D341Med (cell line): ENCODE data around the gene EEFSEC.
A peak's percentile ranks its signal among the peaks of the same experiment; 100 is the strongest.

Experiments
- DNase-seq: peaks from one replicate; pipeline ENCODE4 v3.0.0; 2012; ENCODE audit warnings: low spot score

The EEFSEC gene

GRCh38 chr3:128271536-128272332, 118.5 kb downstream of the EEFSEC start:
- DNase-seq = no peak

- no peak for DNase-seq
Measured at GRCh38 chr3:128273109-128273840, 120.0 kb downstream of the EEFSEC start.

- peak; percentile 14 for DNase-seq
Measured at GRCh38 chr3:128273841-128274573, 120.7 kb downstream of the EEFSEC start.

- no peak for DNase-seq
Measured at GRCh38 chr3:128274837-128275236, 121.6 kb downstream of the EEFSEC start.

- no peak for DNase-seq
Measured at GRCh38 chr3:128275316-128276145, 122.2 kb downstream of the EEFSEC start.

GRCh38 chr3:128276146-128276435, 122.8 kb downstream of the EEFSEC start:
- DNase-seq = no peak

GRCh38 chr3:128276577-128277183, 123.4 kb downstream of the EEFSEC start:
- no peak for DNase-seq

- no peak for DNase-seq
Measured at GRCh38 chr3:128277378-128278069, 124.2 kb downstream of the EEFSEC start.

- DNase-seq = no peak
Measured at GRCh38 chr3:128278130-128278529, 124.8 kb downstream of the EEFSEC start.

- DNase-seq = no peak
Measured at GRCh38 chr3:128278761-128279600, 125.7 kb downstream of the EEFSEC start.

- DNase-seq = no peak
Measured at GRCh38 chr3:128279601-128279880, 126.3 kb downstream of the EEFSEC start.

GRCh38 chr3:128280481-128281052, 127.3 kb downstream of the EEFSEC start:
- no peak for DNase-seq

- DNase-seq = no peak
Measured at GRCh38 chr3:128281056-128281455, 127.8 kb downstream of the EEFSEC start.

GRCh38 chr3:128281461-128282367, 128.4 kb downstream of the EEFSEC start:
- no peak for DNase-seq

- DNase-seq = peak; percentile 8
Measured at GRCh38 chr3:128282380-128283196, 129.3 kb downstream of the EEFSEC start.

- no peak for DNase-seq
Measured at GRCh38 chr3:128283421-128283820, 130.1 kb downstream of the EEFSEC start.

- no peak for DNase-seq
Measured at GRCh38 chr3:128285042-128285966, 132.0 kb downstream of the EEFSEC start.
